GM12865 (cell line): Measurements from ENCODE around the gene GABRG2.

Experiments used
- DNase-seq: peaks from one replicate; pipeline ENCODE4 v3.0.0; 2010; ENCODE audit warnings: low read depth
- H3K4me3 ChIP-seq: 2 replicates; pipeline ENCODE4 v1.5.1; 2011; ENCODE audit warnings: mild to moderate bottlenecking, low read depth, low read length, control low read depth
- TF ChIP-seq, protein P1 (sequence below): IDR thresholded peaks from 2 replicates; pipeline ENCODE4 v1.5.1; 2011; ENCODE audit warnings: low read length, control low read depth, low read depth, inconsistent platforms; ENCODE audit not compliant: insufficient read depth; ENCODE audit errors: missing control alignments

GABRG2 gene

DNA sequence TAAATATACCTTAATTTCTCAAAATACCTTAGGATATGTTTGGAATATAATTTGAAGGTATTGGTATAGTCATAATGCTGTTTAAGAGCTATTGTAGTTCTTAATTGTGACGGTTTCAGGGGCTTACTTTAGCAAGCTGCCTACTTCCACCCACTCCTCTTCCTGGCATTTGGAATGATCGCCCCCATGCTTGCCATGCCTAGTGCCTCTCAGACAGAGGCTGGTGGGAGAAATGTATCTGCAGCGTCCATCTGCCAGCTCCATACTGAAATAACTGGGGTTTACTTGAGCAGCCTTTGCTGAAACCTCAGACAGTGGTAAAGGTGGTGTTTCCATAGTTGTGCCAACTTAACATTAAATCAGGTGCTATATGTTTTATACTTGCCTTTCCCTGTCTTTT is 52.2 kb downstream of the GABRG2 start:
- TF ChIP-seq, protein P1, sequence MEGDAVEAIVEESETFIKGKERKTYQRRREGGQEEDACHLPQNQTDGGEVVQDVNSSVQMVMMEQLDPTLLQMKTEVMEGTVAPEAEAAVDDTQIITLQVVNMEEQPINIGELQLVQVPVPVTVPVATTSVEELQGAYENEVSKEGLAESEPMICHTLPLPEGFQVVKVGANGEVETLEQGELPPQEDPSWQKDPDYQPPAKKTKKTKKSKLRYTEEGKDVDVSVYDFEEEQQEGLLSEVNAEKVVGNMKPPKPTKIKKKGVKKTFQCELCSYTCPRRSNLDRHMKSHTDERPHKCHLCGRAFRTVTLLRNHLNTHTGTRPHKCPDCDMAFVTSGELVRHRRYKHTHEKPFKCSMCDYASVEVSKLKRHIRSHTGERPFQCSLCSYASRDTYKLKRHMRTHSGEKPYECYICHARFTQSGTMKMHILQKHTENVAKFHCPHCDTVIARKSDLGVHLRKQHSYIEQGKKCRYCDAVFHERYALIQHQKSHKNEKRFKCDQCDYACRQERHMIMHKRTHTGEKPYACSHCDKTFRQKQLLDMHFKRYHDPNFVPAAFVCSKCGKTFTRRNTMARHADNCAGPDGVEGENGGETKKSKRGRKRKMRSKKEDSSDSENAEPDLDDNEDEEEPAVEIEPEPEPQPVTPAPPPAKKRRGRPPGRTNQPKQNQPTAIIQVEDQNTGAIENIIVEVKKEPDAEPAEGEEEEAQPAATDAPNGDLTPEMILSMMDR, result no peak
- no peak overlapping the region for H3K4me3 ChIP-seq
- no peak for DNase-seq

DNA sequence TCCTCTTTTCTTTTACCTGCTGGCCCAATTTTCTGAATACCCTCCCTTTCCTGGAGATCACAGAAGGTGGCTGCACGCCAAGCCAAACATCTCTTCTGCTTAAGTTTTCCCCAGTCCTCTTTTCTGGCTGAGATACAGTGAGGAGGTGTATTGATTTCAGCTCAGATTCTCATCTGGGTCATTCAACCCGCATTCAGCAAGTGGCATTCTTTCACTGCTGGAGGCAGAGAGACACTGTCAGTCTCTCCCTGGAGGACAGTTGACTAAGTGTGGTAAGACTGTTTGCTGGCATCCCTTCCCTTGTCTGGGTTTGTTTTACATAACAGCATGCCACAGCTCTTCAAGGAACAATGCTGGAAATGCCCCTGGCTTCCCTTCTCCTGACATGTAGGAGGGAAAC is 60.5 kb downstream of the GABRG2 start:
- DNase-seq, result no peak
- H3K4me3 ChIP-seq, result no peak overlapping the region
- TF ChIP-seq, protein P1, result no peak

DNA sequence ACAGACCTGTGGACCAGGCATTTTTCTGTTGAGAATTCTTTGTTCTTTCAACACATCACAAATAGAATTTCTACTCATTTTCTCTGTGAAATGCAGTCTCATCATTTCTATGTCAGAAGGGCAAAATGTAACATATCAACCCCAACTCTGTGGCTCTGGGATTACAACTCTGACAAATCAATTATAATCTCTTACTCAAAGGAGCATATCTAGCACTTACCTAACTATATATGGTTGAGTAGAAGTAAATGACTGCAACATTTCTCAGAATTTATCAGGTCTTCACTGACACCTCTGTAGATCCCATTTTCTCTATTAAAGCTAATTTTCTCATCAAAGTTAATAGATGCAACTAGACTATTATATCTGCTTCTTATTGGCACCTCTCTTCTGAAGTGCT is 64.8 kb downstream of the GABRG2 start:
- no peak overlapping the region for H3K4me3 ChIP-seq
- TF ChIP-seq, protein P1, result no peak
- no peak for DNase-seq

DNA sequence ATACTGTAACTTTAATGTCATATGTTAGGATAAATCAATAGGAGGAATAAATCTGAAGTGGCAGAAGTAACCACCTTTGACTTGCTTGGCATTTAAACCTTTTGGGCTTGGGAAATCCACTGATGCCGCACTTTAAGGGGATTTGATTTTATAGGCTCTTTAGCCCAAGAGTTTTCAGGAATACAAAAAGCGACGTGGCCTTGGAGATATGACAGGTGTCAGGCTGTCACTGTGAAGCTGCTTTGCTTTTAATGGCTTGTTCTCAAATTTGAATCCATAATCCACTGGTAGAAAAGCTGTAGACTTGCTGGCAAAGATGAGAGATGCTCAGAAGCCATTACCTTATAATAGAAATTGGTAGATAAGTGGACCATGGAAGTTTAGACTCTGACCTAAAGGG is 71.6 kb downstream of the GABRG2 start:
- TF ChIP-seq, protein P1, result no peak
- no peak overlapping the region for H3K4me3 ChIP-seq
- DNase-seq, result no peak

DNA sequence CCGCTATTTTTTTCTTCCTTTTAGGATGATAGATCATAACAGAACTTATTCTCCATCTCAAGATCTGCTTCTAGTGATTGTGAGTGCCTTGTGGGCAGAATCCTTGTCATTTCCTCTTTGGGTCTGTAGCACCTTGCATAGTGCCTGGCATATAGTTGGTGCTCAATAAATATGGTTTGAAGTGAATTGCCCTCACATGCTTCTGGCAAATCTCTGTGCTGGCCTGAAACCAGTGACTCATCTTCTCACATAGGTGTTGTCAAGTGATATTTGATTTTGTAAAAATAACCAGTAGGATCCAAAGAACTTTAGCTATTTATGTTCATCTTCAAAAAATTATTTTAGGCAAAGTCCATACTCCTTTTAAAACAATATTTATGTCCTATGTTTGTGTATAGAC is 86.7 kb downstream of the GABRG2 start:
- no peak for DNase-seq
- TF ChIP-seq, protein P1, result no peak
- H3K4me3 ChIP-seq, result no peak overlapping the region

DNA sequence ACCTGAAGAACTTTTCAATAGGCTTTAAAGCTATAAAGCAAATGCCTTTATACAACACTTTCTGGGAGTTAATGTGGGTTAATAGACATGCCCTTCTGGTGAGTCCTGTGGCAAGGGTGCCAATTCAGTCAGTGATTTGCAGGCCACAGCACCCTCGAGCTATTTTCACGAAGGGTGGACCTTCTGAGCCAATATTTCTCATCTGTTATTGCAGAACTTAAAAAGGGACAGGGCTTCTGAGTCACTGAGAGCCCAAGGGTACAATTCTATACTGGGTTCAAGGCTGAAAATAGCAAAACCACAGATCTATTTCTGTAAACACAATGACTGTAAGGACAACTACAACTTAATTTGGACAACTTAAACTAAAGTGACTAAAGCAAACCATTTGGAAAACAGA is 92.8 kb downstream of the GABRG2 start:
- TF ChIP-seq, protein P1, result no peak
- no peak for DNase-seq
- H3K4me3 ChIP-seq, result no peak overlapping the region

DNA sequence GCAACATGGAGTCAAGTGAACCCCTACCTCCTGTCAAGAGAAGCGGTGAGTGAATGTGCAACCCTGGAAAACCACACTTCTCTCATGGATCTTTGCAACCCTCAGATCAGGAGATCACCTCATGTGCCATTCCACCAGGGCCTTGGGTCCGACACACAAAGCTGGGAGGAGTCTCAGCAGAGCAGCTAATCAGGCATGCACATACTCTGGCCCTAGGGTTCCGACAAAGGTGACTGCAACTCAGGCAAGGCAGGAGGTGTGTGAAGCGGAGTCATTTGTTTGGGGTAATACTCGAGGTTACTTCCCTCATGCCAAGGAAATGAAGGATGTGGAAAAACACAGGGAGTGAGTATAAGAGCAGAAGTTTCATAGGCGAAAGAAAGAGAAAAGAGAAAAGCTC is 96.1 kb downstream of the GABRG2 start:
- DNase-seq, result no peak
- TF ChIP-seq, protein P1, result no peak
- H3K4me3 ChIP-seq, result no peak overlapping the region
